ENCODE measurements around the gene SIRPA.

SIRPA gene

GRCh38 chr20:1952737-1953530, 57.7 kb downstream of the SIRPA start:
- no peak for DNase-seq

- no peak for DNase-seq
Measured at GRCh38 chr20:1953621-1954020, 58.4 kb downstream of the SIRPA start.

- no peak for DNase-seq
Measured at GRCh38 chr20:1955217-1955616, 60.0 kb downstream of the SIRPA start.

GRCh38 chr20:1958426-1958825, 63.2 kb downstream of the SIRPA start:
- DNase-seq: no peak

- no peak for DNase-seq
Measured at GRCh38 chr20:1959156-1959555, 63.9 kb downstream of the SIRPA start.

GRCh38 chr20:1961374-1961773, 66.2 kb downstream of the SIRPA start:
- no peak for DNase-seq

GRCh38 chr20:1964061-1964460, 68.9 kb downstream of the SIRPA start:
- DNase-seq: no peak

- no peak for DNase-seq
Measured at GRCh38 chr20:1964659-1965405, 69.6 kb downstream of the SIRPA start.

- peak; percentile 47 for DNase-seq
Measured at GRCh38 chr20:1965520-1966351, 70.5 kb downstream of the SIRPA start.

GRCh38 chr20:1968964-1969363, 73.8 kb downstream of the SIRPA start:
- DNase-seq: no peak

GRCh38 chr20:1971893-1972586, 76.8 kb downstream of the SIRPA start:
- DNase-seq: no peak

- no peak for DNase-seq
Measured at GRCh38 chr20:1973601-1974440, 78.6 kb downstream of the SIRPA start.

GRCh38 chr20:1975291-1975690, 80.1 kb downstream of the SIRPA start:
- DNase-seq: no peak

GRCh38 chr20:1979106-1979778, 84.0 kb downstream of the SIRPA start:
- no peak for DNase-seq

GRCh38 chr20:1982686-1983085, 87.5 kb downstream of the SIRPA start:
- DNase-seq: no peak

- no peak for DNase-seq
Measured at GRCh38 chr20:1983301-1983700, 88.1 kb downstream of the SIRPA start.

GRCh38 chr20:1987826-1988225, 92.6 kb downstream of the SIRPA start:
- no peak for DNase-seq
